Measurements from ENCODE around the gene ME2. TPM values are rescaled to one million over a fixed set of nuclear protein-coding genes. Genes with fewer than 3 reads are reported as not detected.
"Not testable (repeated sequence)": the region's sequence is repeated elsewhere in the genome, so short reads cannot be mapped to it uniquely, and the experiment has no call there.

ME2 gene
- total RNA-seq, 2 donors from 2014 or later = 56.1 to 78.3 TPM

DNA sequence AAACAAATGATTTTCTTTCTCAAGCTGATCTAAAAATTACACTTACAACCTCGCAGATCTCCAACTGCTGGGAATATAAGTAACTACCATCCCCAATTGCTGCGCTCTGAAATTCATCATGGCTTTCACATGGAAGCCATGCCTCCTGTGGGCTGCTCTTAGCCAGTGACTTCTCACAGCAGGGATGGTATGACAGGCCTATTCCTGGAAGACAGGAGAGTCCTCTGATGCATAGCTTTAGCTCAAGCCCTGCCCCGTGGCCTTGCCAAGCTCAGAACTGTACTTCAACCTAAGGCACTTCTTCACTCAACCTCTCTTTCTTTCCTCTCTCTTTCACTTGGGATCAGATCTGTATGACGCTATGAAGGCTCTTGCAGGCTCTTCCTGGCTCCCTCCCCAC is 76.3 kb downstream of the ME2 start:
- DNase-seq = no peak
- no peak for ATAC-seq
- intact Hi-C loops (cut with DNase I, micrococcal nuclease) = no loop called here

DNA sequence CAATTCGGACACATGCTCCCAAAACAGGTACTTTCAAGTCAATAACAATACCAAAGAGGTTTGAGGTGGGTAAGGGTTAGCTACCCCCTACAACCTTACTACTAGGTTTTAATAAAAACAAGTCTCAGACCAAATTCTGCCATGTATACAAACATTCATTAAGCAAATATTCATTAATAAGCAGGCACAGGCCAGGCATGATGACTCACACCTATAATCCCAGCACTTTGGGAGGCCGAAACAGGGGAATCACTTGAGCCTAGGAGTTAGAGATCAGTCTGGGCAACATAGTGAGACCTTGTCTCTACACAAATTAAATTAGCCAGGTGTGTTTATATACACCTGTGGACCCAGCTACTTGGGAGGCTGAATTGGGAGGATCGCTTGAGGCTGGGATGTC is 77.2 kb downstream of the ME2 start:
- ATAC-seq (no peak), DNase-seq (no peak)
- intact Hi-C loops (cut with DNase I, micrococcal nuclease) = no loop called here

DNA sequence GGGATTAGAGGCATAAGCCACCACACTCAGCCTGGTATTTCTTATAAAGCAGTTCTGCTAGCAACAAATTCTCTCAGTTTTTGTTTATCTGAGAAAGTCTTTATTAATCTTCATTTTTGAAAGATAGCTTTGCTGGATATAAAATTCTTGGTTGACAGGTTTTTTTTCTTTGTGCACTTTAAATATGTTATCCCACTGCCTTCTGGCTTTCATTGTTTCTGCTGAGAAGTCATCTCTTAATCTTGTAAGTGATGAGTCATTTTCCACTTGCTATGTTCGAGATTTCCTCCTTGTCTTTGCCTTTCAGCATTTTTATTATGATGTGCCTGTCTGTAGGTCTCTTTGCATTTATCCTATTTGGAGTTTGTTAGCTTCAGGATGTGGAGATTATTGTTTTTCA is 83.1 kb downstream of the ME2 start:
- no peak for ATAC-seq
- no peak for DNase-seq
- intact Hi-C loops (cut with DNase I, micrococcal nuclease) = no loop called here

DNA sequence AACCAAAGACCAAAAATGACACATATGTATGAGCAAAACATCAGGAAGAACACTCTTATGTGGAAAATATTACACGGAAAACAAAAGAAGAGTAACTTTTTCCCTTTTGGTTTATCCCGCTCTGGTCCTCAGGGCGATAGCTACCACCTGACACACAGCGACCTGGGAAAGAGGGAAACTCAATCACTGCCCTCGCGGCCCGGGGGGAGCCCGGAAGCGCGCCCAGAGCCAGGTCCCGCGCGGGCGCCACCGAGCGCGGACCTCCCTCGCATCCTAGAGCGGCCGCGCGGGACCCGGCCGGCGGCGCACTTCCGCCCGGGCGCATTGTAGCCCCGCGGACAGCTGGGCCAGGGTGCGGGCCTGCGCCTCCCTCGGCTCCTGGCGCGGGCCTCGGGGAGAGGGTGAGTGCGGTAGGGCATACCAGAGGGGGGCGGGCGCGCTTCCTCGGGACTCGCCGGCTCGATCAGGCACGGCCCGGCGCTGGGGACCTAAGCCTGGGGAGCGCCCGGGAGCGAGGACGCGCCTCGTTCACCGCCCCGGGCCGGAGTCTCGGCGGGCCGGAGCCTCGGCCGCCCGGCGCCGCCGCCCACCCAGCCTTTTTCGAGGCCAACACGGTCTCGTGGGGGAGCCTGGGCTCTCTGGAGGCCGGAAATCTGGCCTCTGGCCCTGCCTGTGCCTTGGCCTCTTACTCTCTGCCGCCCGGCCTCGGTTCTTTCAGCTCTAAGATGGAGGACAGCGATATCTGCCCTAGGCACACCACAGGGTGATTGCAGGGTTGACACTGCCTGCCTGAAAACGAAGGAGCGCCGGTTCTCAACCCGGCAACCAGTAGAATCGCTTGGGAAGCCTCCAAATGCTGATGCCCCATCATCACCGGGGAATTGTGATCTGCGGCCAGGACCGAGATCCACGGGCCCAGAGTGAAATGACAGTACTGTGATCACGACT is 89.1 kb downstream of the ME2 start, which contains the start of gene ELAC1:
TSS of gene ELAC1 (plus strand) at position 327 of the 948 bp plus-strand sequence. CDS start 6,365 bp downstream, outside the sequence.
- DNase-seq (peak; percentile 73 to 81), ATAC-seq (peak; percentile 95)
- intact Hi-C loops (cut with DNase I, micrococcal nuclease) = no loop called here

DNA sequence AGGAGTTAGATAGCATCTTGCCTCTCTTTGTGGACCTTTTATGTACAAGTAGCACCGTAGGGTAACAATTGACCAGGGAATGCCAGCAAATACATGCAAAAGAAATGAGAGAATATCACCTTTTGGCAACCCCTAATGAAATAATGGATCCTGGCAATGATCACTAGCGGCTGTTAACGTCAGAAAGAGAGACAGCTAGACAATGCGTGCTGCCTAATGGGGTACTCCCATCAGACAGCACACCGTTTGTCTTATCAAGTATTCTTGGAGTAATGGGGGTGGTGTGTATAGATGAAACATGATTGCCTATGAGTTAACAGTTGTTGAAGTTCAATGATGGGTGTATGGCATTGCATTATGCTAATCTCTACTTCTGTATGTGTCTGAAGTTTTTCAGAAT is 90.5 kb downstream of the ME2 start:
- intact Hi-C loops (cut with DNase I, micrococcal nuclease) = no loop called here
- no peak for ATAC-seq
- DNase-seq = no peak

DNA sequence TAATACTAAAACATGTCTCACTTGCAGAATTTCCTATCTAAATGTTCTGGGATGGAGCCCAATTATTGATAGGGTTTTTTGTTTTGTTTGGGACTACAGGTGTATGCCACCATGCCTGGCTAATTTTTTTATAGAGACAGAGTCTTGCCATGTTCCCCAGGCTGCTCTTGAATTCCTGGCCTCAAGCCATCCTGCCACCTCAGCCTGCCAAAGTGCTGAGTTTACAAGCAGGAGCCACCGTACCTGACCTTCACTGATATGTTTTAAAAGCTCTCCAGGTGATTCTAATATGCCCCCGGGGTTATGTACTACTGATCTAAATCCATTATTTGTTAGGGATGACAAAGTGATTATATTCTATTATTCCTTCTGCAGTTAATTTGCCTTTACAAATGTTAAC is 91.1 kb downstream of the ME2 start:
- peak; percentile 57 to 61 for DNase-seq
- intact Hi-C loops (cut with DNase I, micrococcal nuclease) = loop anchor here in 1 of 2 donors (10.0 kb wide), 1 partner anchor 55 kb away; no protein-coding TSS in a partner anchor

DNA sequence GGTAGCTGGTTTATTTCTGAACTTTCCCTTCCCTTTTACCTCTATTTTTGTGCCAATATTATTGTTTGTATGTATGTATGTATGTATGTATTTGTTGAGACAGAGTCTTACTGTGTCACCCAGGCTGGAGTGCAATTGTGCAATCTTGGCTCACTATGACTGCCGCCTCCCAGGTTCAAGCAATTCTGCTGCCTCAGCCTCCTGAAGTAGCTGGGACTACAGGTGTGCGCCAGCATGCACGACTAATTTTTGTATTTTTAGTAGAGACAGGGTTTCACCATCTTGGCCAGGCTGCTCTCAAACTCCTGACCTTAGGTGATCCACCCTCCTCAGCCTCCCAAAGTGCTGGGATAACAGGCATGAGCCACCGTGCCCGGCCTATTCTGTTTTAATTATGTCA is 93.5 kb downstream of the ME2 start:
- ATAC-seq, DNase-seq: not testable (repeated sequence)
- intact Hi-C loops (cut with DNase I, micrococcal nuclease) = loop anchor here in 1 of 2 donors (10.0 kb wide), 1 partner anchor 52 kb away; no protein-coding TSS in a partner anchor

More for the DNA sequence above, 91.1 kb downstream of the ME2 start:
- peak; percentile 27 for ATAC-seq

DNA sequence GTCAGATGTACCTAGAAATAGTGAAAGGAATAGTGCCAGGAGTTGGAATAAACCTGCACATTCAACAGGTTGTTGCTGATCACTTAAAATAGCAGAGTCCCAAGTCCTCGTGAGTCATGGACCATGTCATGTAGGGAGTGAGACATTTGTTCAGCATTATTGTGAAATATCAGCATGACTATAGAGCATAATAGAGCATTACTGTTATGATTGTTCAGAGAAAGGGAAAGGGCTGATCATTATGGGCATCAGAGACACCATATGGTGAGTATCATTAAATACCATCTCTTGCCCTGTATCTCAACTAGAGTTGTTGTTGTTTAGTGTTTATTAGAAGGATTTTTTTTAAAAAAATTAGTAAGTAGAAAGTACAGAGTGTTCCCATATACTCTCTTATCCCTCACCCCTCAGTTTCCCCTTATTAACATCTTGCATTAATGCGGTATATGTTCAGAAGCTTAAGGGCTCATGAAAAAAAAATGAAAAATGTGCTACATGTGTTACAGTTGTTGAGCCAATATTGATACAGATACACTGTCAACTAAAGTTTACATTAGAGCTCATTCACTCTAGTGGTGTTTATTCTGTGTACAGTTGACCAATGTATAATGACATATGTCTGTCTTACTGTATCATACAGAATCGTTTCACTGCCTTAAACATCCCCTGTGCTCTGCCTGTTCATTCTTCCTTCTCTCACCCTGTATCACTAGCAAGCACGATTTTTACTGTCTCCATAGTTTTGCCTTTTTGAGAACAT is 94.6 kb downstream of the ME2 start:
- peak; percentile 92 for ATAC-seq
- no peak for DNase-seq
- intact Hi-C loops (cut with DNase I, micrococcal nuclease) = loop anchor here in 1 of 2 donors (10.0 kb wide), 1 partner anchor 51 kb away; no protein-coding TSS in a partner anchor

DNA sequence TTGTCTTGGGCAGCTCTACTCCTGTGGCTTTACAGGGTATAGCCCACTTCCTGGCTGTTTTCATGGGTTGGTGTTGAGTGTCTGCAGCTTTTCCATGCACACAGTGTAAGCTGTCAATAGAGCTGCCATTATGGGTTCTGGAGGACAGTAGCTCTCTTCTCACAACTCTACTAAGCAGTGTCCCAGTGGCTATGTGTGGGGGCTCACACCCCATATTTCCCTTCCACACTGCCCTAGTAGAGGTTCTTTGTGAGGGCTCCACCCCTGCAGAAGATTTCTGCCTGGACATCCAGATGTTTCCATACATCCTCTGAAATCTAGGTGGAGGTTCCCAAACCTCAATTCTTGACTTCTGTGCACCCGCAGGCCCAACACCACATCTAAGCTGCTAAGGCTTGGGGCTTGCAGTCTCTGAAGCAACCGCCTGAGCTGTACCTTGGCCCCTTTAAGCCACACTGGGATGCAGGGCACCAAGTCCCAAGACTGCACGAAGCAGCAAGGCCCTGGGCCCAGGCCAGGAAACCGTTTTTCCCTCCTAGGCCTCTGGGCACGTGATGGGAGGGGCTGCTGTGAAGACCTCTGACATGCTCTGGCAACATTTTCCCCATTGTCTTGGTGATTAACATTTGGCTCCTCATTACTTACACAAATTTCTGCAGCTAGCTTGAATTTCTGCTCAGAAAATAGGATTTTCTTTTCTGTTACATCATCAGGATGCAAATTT is 98.3 kb downstream of the ME2 start:
- DNase-seq = no peak
- ATAC-seq = no peak
- intact Hi-C loops (cut with DNase I, micrococcal nuclease) = loop anchor here in 1 of 2 donors (10.0 kb wide), 1 partner anchor 48 kb away; no protein-coding TSS in a partner anchor

DNA sequence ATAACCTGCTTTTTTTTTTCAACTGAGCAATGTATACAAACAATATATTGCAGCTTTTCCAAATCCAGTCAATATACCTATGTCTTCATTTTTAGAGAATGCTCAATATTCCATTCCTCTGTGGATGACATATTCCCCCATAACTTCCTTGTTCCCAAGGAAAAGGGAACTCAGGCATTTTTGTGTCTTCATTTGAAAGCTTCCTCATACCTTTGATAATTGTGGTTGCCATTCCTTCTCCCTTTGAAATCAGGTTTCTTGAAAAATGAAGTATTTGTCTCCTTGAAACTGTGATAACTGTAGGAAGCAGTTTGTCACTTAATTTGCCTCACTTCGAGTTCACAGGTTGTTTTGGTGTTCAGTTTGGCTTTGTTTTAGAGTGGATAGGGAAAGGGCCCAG is 102.5 kb downstream of the ME2 start:
- DNase-seq = no peak
- intact Hi-C loops (cut with DNase I, micrococcal nuclease) = no loop called here
- ATAC-seq = peak; percentile 13

DNA sequence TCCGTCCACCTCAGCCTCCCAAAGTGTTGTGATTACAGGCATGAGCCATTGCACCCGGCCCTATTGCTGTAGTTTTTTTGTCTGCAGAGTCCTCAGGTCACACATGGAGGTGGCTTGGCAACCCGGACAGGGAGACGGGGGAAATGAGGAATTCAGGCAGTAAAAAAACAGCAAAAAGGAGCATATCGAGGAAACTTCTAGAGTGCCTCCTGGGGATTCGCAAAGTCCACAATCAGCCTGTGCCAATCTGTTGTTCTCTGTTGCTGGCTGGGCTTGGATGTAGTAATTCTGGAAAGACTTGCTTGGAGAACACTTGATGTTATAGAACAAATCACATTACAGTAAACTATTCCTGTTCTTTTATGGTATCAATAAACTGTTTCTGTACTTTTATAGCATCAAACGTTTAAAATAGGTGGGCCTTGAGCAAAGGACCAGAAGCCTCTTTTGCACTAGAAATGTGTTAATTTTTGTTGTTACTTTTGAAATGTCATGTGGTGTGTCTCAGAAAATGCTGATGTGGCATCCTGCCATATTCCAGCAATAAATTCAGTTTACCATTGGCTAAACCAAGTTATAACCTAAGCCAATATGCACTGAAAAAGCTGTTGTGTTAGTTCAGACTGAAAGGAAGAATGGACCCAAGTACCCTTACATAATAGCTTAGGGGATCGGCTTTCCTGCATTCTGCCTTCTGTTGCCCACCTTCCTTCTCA is 103.3 kb downstream of the ME2 start:
- ATAC-seq (peak; percentile 93), DNase-seq (peak; percentile 12 to 44)

DNA sequence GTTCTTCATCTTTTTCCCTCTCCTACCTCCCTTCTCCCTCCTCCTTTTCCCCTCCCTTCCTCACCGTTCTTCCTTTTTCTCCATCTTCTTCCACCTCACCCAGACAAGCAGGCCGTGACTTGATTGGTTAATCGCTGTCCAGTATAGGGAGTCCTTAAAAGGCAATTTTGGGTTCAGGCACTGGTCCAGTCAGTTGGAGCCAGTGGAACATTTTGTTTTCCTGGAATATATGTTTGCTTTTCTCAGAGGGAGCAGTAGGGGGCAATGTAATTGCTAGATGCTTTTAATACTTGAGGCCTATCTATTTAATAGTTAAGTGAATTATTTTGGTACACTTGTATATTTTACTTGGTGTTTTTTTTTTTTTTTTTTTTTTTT is 103.9 kb downstream of the ME2 start:
- intact Hi-C loops (cut with DNase I, micrococcal nuclease) = no loop called here
- ATAC-seq (peak; percentile 9), DNase-seq (no peak)

More for the DNA sequence above, 103.3 kb downstream of the ME2 start:
- intact Hi-C loops (cut with DNase I, micrococcal nuclease) = no loop called here

DNA sequence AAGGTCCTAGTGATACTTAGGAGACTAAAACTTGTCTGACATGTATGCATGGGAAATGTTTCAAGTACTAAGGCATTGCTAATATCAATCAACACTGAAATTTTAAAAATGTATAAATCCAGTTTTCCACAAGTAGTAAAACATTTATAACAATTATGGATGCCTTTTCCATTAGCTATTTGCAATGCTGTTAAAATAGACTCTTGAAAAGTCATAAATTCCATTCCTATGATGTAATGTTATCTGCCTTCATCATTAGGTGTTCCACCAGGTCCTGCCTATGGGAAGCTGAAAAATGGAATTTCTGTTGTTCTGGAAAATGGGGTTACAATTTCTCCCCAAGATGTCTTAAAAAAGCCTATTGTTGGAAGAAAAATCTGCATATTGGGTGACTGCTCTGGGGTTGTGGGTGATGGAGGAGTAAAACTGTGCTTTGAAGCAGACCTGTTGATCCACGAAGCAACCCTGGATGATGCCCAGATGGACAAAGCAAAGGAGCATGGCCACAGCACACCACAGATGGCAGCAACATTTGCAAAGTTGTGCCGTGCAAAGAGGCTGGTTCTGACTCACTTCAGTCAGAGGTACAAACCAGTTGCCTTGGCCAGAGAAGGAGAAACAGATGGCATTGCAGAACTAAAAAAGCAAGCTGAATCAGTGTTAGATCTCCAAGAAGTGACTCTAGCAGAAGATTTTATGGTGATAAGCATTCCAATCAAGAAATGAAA is 107.6 kb downstream of the ME2 start:
- intact Hi-C loops (cut with DNase I, micrococcal nuclease) = no loop called here
- no peak for ATAC-seq
- DNase-seq = no peak

DNA sequence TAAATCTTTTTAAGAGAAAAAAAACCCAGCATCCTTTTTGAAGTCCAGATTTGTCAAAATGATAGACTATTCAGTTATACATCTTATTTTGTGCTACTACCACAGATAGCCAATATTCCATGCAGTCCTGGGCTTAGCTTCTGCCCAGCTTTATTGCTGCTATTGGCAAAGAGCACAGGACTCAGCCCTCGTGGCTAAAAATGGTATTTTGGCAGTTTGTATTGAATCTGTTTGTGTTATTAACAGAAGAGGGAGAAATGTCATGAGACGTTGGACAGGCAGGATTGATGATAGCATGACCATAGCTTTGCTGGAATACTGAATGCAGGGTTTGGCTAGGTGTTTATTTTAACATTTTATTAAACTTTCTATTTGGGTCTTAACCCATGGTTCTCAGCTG is 108.3 kb downstream of the ME2 start:
- intact Hi-C loops (cut with DNase I, micrococcal nuclease) = no loop called here
- DNase-seq (no peak), ATAC-seq (no peak)

DNA sequence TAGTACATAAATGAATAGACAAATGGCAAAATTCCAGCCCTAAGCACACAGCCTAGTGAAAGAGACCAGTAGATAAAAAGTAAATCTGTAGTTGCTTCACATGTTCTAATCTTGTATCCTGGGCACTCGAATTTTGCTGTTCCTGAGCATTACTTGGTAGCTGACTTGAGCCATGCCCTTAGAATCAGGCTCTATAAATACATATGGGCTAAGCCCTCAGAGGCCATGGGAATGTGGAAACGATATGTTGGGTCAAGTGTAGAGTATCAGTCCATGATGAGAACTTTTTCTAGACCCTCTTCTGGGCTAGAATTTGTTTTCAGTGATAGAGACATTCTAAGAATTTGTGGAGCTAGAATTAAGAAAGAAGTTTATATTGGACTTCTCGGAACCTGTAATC is 110.8 kb downstream of the ME2 start:
- DNase-seq (no peak), ATAC-seq (no peak)
- intact Hi-C loops (cut with DNase I, micrococcal nuclease) = no loop called here

DNA sequence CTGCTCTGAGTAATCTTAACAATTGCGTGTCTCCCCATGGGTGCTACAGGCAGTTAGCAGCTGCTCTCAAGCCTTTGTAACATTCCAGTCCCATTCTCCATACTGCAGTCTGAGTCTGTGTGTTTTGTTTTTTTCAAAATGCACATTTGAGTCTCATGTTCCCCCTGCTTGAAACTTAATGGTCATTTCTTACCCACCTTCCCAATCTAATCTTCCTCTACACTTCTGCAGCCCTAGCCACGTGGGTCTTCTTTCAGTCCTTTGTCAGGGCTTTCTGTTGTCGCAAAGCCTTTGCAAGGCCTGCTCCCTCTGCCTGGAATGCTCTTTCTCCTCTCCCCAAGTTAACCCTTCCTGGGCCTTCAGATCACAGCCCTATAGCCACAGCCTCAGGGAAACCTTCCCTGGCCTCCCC is 113.4 kb downstream of the ME2 start:
- ATAC-seq (no peak), DNase-seq (no peak)
- intact Hi-C loops (cut with DNase I, micrococcal nuclease) = no loop called here

DNA sequence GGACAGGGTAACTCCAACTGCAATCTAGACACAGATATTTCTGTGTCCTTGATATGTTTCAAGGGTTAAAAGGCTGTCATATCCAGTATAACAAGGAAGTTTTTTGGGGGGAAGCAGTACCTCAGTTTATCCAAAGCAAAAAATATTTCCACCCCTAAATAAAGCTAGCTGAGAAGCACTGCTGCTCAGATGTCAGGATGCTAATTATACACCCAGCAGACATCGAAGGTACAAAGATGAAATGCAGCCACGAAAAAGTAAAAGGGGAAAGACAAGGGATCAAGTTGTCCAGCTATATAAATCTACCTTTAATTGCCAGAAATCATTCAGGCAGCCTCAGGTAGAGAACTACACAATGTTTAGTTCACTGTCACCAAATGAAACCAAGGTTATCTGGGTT is 115.1 kb downstream of the ME2 start:
- intact Hi-C loops (cut with DNase I, micrococcal nuclease) = no loop called here
- DNase-seq = no peak
- ATAC-seq = no peak

DNA sequence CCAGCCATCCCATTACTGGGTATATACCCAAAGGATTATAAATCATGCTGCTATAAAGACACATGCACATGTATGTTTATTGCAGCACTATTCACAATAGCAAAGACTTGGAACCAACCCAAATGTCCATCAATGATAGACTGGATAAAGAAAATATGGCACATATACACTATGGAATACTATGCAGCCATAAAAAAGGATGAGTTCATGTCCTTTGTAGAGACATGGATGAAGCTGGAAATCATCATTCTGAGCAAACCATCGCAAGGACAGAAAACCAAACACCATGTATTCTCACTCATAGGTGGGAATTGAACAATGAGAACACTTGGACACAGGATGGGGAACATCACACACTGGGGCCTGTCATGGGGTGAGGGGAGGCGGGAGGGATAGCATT is 124.3 kb downstream of the ME2 start:
- ATAC-seq; DNase-seq; intact Hi-C loops (cut with DNase I, micrococcal nuclease): not testable (repeated sequence)

Data from left colon (tissue), 2 donors.